Body of pancreas (tissue), 4 donors: ENCODE measurements around the gene GRIA4.

Experiments used
- POLR2A ChIP-seq, 3 donors: fragments of 450-650 bp; IDR thresholded peaks; one replicate each; pipeline ENCODE4 v1.6.1; 2016; ENCODE audit warnings: antibody characterized with exemption in 3 of 3, mild to moderate bottlenecking in 2 of 3
- TF ChIP-seq, protein P1 (sequence below), 7 experiments: fragments of 450-650 bp in 4 of 7; fragments of 200-600 bp in 3 of 7; sonication (generic) in 3 of 7; IDR thresholded peaks; one replicate each; pipeline ENCODE4 v1.5.1; 2016 to 2019; ENCODE audit warnings: antibody characterized with exemption in 7 of 7

DNA sequence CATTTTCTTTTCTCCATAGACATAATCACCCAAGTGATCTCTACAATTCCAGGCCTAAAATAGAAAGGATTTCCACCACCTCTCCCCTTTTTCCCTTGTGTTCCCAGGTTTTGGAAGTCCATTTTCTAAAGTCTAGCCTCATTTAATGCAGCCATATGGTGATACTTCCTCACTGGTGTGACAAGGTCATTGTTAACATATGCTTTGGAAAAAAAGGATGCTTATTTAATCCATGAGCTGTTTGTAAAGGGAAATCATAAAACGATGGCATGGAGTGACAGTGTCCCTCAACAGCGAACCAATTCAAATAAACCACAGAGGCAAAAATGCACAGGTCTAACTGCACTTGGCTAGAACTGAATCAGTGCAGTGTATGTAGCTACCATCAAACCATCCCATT is 26.6 kb downstream of the GRIA4 start:
- TF ChIP-seq, protein P1, sequence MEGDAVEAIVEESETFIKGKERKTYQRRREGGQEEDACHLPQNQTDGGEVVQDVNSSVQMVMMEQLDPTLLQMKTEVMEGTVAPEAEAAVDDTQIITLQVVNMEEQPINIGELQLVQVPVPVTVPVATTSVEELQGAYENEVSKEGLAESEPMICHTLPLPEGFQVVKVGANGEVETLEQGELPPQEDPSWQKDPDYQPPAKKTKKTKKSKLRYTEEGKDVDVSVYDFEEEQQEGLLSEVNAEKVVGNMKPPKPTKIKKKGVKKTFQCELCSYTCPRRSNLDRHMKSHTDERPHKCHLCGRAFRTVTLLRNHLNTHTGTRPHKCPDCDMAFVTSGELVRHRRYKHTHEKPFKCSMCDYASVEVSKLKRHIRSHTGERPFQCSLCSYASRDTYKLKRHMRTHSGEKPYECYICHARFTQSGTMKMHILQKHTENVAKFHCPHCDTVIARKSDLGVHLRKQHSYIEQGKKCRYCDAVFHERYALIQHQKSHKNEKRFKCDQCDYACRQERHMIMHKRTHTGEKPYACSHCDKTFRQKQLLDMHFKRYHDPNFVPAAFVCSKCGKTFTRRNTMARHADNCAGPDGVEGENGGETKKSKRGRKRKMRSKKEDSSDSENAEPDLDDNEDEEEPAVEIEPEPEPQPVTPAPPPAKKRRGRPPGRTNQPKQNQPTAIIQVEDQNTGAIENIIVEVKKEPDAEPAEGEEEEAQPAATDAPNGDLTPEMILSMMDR (IDR thresholded peaks at IDR 0.05) = no peak
- TF ChIP-seq POLR2A (IDR thresholded peaks at IDR 0.05) = no peak
